Stimulated activated CD4-positive, alpha-beta T cell treated with anti-CD3 and anti-CD28 coated beads, Interleukin-2, amount 100 ng/mL, for 4 hours (primary cell): ENCODE measurements around the gene IL1RL2.
A peak's percentile ranks its signal among the peaks of the same experiment; 100 is the strongest.

ENCODE experiments used
- DNase-seq: peaks from one replicate; pipeline ENCODE4 v3.0.0-alpha.2; 2020; ENCODE audit warnings: low read depth

Gene IL1RL2

GRCh38 chr2:102238778-102239177 lies 52.0 kb downstream of the IL1RL2 start:
- DNase-seq = no peak

GRCh38 chr2:102239344-102239743 lies 52.5 kb downstream of the IL1RL2 start:
- no peak for DNase-seq

- peak; percentile 81 for DNase-seq
Observed at GRCh38 chr2:102240640-102241370, 54.0 kb downstream of the IL1RL2 start.

GRCh38 chr2:102241616-102242305 lies 54.9 kb downstream of the IL1RL2 start:
- DNase-seq = no peak

- no peak for DNase-seq
Observed at GRCh38 chr2:102245266-102246151, 58.7 kb downstream of the IL1RL2 start.

GRCh38 chr2:102250278-102250821 lies 63.5 kb downstream of the IL1RL2 start:
- DNase-seq = no peak

GRCh38 chr2:102251042-102251848 lies 64.4 kb downstream of the IL1RL2 start:
- DNase-seq = peak; percentile 63

GRCh38 chr2:102251849-102252203 lies 65.0 kb downstream of the IL1RL2 start:
- no peak for DNase-seq

- no peak for DNase-seq
Observed at GRCh38 chr2:102252236-102252635, 65.4 kb downstream of the IL1RL2 start.

- DNase-seq = no peak
Observed at GRCh38 chr2:102253140-102253752, 66.4 kb downstream of the IL1RL2 start.

GRCh38 chr2:102253753-102254150 lies 66.9 kb downstream of the IL1RL2 start:
- no peak for DNase-seq

GRCh38 chr2:102256276-102256675 lies 69.5 kb downstream of the IL1RL2 start:
- no peak for DNase-seq

- no peak for DNase-seq
Observed at GRCh38 chr2:102256874-102257462, 70.1 kb downstream of the IL1RL2 start.

- no peak for DNase-seq
Observed at GRCh38 chr2:102258025-102258385, 71.2 kb downstream of the IL1RL2 start.

- DNase-seq = no peak
Observed at GRCh38 chr2:102258386-102259074, 71.7 kb downstream of the IL1RL2 start.

- no peak for DNase-seq
Observed at GRCh38 chr2:102261467-102262135, 74.8 kb downstream of the IL1RL2 start.

GRCh38 chr2:102262216-102263129 lies 75.7 kb downstream of the IL1RL2 start:
- no peak for DNase-seq

GRCh38 chr2:102264952-102265351 lies 78.1 kb downstream of the IL1RL2 start:
- no peak for DNase-seq

GRCh38 chr2:102266204-102266603 lies 79.4 kb downstream of the IL1RL2 start:
- DNase-seq = no peak
